WERI-Rb-1 (cell line): ENCODE measurements around the gene PARP15.
"Not testable (repeated sequence)": the region's sequence is repeated elsewhere in the genome, so short reads cannot be mapped to it uniquely, and the experiment has no call there.

Experiments
- DNase-seq: peaks from one replicate; pipeline ENCODE4 v3.0.0-alpha.2; 2020
- H3K27ac ChIP-seq: fragments of 250-450 bp; sonication (Bioruptor Pico); 2 replicates; pipeline ENCODE4 v1.5.1; 2020; ENCODE audit warnings: mild to moderate bottlenecking, moderate library complexity
- H3K27me3 ChIP-seq: fragments of 250-450 bp; sonication (Bioruptor Pico); 2 replicates; pipeline ENCODE4 v1.5.1; 2021; ENCODE audit warnings: mild to moderate bottlenecking, low read depth, moderate library complexity; ENCODE audit not compliant: insufficient read depth, severe bottlenecking
- H3K36me3 ChIP-seq: fragments of 250-450 bp; sonication (Bioruptor Pico); 2 replicates; pipeline ENCODE4 v1.5.1; 2020; ENCODE audit warnings: mild to moderate bottlenecking, moderate library complexity
- H3K4me3 ChIP-seq: 2 replicates; pipeline ENCODE4 v1.5.1; 2011; ENCODE audit warnings: low read depth, mild to moderate bottlenecking, control low read depth, low read length
- H3K9me3 ChIP-seq: fragments of 250-450 bp; sonication (Bioruptor Pico); 2 replicates; pipeline ENCODE4 v1.5.1; 2021; ENCODE audit warnings: mild to moderate bottlenecking, moderate library complexity; ENCODE audit not compliant: severe bottlenecking
- TF ChIP-seq, protein P1 (sequence below): IDR thresholded peaks from 2 replicates; pipeline ENCODE4 v1.5.1; 2011; ENCODE audit warnings: low read depth, mild to moderate bottlenecking, control low read depth, inconsistent platforms, low read length

PARP15 gene

DNA sequence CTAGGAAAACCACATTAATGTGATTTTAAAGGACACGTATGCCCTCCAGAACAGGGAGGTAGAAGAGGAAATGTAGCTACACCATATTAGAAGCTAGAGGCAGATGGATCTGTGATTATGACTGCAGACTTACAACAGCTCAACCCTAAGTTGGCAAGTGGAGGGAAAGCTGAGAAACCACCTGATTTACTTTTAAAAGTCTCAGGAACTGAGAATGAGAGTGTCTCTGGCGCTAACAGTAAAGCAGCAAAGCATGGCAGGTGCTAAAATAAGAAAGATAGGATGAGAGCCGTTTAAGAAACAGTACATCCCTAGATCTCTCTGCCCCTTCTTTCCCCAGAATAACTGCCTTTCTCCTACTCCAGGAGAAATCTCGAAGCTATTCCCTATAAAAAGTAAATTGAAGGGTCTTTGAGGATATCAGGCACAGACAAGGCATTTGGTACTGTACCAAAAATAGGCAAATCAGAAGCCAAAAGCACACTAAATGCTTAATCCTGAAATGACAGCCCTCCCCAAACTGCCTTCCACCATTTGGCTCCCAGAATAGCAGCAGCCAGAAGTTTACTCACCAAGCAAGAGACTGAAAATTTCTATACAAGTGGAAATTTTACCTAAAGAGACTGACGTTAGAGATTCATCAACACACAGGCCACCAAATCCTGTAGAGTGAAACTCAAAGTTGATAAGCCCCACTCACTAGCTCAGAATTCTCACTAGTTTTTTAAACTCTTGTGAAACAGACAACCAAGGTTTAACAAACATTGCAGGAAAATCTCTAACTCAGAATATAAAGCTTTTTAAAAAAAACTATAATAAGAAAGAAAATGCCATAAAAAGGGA lies 68.9 kb downstream of the PARP15 start:
- DNase-seq = no peak
- no peaks in the 10 kb centered on the region for H3K9me3 ChIP-seq
- TF ChIP-seq, protein P1, sequence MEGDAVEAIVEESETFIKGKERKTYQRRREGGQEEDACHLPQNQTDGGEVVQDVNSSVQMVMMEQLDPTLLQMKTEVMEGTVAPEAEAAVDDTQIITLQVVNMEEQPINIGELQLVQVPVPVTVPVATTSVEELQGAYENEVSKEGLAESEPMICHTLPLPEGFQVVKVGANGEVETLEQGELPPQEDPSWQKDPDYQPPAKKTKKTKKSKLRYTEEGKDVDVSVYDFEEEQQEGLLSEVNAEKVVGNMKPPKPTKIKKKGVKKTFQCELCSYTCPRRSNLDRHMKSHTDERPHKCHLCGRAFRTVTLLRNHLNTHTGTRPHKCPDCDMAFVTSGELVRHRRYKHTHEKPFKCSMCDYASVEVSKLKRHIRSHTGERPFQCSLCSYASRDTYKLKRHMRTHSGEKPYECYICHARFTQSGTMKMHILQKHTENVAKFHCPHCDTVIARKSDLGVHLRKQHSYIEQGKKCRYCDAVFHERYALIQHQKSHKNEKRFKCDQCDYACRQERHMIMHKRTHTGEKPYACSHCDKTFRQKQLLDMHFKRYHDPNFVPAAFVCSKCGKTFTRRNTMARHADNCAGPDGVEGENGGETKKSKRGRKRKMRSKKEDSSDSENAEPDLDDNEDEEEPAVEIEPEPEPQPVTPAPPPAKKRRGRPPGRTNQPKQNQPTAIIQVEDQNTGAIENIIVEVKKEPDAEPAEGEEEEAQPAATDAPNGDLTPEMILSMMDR = no peak
- no peaks in the 10 kb centered on the region for H3K27me3 ChIP-seq
- H3K36me3 ChIP-seq = no peaks in the 10 kb centered on the region
- H3K27ac ChIP-seq = no peak overlapping the region
- no peak overlapping the region for H3K4me3 ChIP-seq

DNA sequence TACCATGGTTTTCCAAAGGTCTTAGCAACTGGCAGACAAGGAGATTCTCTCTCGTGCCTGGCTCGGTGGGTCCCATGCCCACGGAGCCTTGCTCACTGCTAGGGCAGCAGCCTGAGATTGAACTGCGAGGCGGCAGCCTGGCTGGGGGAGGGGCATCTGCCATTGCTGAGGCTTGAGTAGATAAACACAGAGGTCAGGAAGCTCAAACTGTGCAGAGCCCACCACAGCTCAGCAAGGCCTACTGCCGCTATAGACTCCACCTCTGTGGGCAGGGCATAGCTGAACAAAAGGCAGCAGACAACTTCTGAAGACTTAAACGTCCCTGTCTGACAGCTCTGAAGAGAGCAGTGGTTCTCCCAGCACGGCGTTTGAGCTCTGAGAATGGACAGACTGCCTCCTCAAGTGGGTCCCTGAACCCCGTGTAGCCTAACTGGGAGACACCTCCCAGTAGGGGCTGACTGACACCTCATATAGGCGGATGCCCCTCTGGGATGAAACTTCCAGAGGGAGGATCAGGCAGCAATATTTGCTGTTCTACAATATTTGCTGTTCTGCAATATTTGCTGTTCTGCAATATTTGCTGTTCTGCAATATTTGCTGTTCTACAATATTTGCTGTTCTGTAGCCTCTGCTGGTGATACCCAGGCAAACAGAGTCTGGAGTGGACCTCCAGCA lies 73.9 kb downstream of the PARP15 start:
- not testable (repeated sequence) for H3K27ac ChIP-seq

DNA sequence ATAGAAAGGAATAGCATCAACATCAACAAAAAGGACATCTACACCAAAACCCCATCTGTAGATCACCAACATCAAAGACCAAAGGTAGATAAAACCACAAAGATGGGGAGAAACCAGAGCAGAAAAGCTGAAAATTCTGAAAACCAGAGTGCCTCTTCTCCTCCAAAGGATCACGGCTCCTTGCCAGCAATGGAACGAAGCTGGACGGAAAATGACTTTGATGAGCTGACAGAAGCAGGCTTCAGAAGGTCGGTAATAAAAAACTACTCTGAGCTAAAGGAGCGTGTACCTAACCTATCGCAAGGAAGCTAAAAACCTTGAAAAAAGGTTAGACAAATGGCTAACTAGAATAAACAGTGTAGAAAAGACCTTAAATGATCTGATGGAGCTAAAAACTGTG lies 74.5 kb downstream of the PARP15 start:
- H3K27me3 ChIP-seq, H3K9me3 ChIP-seq, DNase-seq, H3K36me3 ChIP-seq, H3K27ac ChIP-seq, H3K4me3 ChIP-seq: not testable (repeated sequence)

More for the DNA sequence above, 73.9 kb downstream of the PARP15 start:
- H3K4me3 ChIP-seq, H3K27me3 ChIP-seq, H3K9me3 ChIP-seq, DNase-seq, H3K36me3 ChIP-seq: not testable (repeated sequence)

DNA sequence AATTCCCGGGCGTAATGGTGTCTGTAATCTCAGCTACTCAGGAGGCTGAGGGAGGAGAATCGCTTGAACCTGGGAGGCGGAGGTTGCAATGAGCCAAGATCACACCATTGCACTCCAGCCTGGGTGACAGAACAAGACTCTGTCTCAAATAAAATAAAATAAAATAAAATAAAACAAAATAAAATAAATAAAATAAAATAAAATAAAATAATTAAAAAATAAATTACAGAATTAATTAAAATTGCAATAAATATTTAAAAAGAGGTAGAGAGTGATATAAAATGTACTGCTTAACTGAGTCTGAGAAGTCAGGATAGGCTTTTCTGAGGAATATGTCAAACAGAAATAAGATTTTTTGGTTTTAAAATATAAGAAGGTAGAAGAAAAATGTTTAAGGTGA lies 80.9 kb downstream of the PARP15 start:
- H3K27me3 ChIP-seq, DNase-seq, H3K9me3 ChIP-seq, H3K36me3 ChIP-seq, H3K27ac ChIP-seq, H3K4me3 ChIP-seq: not testable (repeated sequence)

DNA sequence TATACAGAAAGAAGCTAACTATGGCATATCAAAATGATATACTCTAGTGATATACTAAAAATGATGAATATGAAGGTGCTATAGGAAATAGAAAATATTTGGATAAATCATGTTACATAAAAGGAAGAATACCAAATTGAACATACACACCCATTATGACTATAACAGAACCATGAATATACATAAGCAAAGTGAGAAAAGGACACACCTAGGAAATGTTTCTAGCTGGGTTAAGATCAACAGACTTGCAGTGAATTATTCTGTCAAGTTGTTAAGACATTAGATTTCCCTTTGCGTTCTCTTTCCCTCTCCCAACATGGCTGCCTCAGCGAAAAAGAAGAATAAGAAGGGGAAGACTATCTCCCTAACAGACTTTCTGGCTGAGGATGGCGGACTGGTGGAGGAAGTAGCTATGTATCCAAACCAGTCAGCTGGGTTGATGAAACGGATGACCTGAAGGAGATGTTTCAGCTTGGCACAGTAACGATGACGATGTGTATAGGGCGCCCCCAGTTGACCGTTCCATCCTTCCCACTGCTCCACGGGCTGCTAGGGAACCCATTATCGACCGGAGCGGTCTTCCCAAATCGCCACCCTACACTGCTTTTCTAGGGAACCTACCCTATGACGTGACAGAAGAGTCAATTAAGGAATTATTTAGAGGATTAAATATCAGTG lies 83.0 kb downstream of the PARP15 start:
- H3K36me3 ChIP-seq = no peaks in the 10 kb centered on the region
- H3K4me3 ChIP-seq = no peak overlapping the region
- no peaks in the 10 kb centered on the region for H3K9me3 ChIP-seq
- no peaks in the 10 kb centered on the region for H3K27me3 ChIP-seq
- TF ChIP-seq, protein P1 = peak; percentile 17; the same call in 1 of the 2 replicates
- H3K27ac ChIP-seq = no peak overlapping the region
- no peak for DNase-seq

DNA sequence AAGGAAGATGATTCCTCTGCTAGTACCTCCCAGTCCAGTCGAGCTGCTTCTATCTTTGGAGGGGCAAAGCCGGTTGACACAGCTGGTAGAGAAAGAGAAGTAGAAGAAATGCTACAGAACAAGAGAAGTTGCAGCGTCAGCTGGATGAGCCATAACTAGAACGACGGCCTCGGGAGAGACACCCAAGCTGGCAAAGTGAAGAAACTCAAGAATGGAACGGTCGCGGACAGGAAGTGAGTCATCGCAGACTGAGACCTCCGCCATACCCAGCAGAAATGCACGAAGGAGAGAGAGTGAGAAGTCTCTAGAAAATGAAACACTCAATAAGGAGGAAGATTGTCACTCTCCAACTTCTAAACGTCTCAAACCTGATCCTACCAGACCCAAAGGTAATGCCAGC lies 84.2 kb downstream of the PARP15 start:
- H3K9me3 ChIP-seq = no peaks in the 10 kb centered on the region
- TF ChIP-seq, protein P1 = no peak
- no peak overlapping the region for H3K27ac ChIP-seq
- no peak overlapping the region for H3K4me3 ChIP-seq
- DNase-seq = no peak
- H3K27me3 ChIP-seq = no peaks in the 10 kb centered on the region
- no peaks in the 10 kb centered on the region for H3K36me3 ChIP-seq

DNA sequence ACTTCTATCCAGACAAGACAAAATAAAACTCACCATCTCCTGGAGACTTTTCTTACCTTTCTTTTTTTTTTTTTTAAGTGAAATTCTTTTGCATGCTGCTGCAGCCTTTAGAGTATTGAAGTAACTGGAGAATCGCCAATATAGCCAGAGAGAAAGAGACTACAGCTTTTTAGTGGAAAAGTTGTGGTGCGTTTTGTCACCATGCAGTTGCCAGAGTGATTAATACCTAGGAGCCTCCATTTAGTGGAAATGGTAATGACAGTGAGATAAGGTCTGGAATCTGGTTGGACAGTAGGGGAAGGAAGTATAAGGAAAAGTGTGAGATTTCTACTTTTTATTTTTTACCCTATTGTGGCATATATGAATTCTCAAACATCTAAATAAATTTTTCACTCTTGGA lies 85.1 kb downstream of the PARP15 start:
- Histone ChIP-seq H3K9me3 (no peaks in the 10 kb centered on the region), H3K4me3 (no peak overlapping the region), H3K36me3 (no peaks in the 10 kb centered on the region), H3K27me3 (no peaks in the 10 kb centered on the region), H3K27ac (no peak overlapping the region)
- DNase-seq = no peak
- TF ChIP-seq, protein P1 = no peak
